H1 (cell line): ENCODE data around the gene TCP11. TPM values are rescaled to one million over a fixed set of nuclear protein-coding genes. Genes with fewer than 3 reads are reported as not detected.

Experiments
- CBX8 ChIP-seq: fragments of 300-800, 300-1000 bp; sonication (generic); IDR thresholded peaks from 2 replicates; pipeline ENCODE4 v1.7.1; 2016; ENCODE audit warnings: low read depth, low read length, borderline replicate concordance
- CEBPB ChIP-seq: IDR thresholded peaks from 2 replicates; pipeline ENCODE4 v1.6.1; 2012; ENCODE audit warnings: low read depth, low read length
- CHD7 ChIP-seq: fragments of 300-600 bp; sonication (generic); IDR thresholded peaks from 2 replicates; pipeline ENCODE4 v1.7.1; 2012; ENCODE audit warnings: low read length, moderate library complexity, mild to moderate bottlenecking, inconsistent platforms; ENCODE audit not compliant: insufficient replicate concordance
- E2F6 ChIP-seq: IDR thresholded peaks from 2 replicates; pipeline ENCODE4 v1.6.1; 2012; ENCODE audit warnings: inconsistent platforms
- EGR1 ChIP-seq: IDR thresholded peaks from 2 replicates; pipeline ENCODE4 v1.6.1; 2011; ENCODE audit warnings: low read depth, low read length, borderline replicate concordance
- GTF2F1 ChIP-seq: IDR thresholded peaks from 2 replicates; pipeline ENCODE4 v1.6.1; 2012; ENCODE audit warnings: low read depth, low read length, improper control_type of control experiment, borderline replicate concordance
- KDM4A ChIP-seq: IDR thresholded peaks from one replicate; pipeline ENCODE4 v1.7.1; 2012; ENCODE audit warnings: low read depth, mild to moderate bottlenecking, moderate library complexity, low read length, inconsistent platforms; ENCODE audit not compliant: severe bottlenecking
- PHF8 ChIP-seq: fragments of 200-600 bp; sonication (generic); conservative IDR thresholded peaks from 2 replicates; pipeline ENCODE4 v1.7.1; 2012; ENCODE audit warnings: low read depth, mild to moderate bottlenecking, inconsistent platforms, low read length, moderate library complexity
- polyA plus RNA-seq, 7 experiments: library from polyadenylated mRNA; depleted of rRNA in 3 of 7; stranded (reverse) in 5 of 7; unstranded in 2 of 7; fragments of >200 nt in 5 of 7; fragments of 200-250 nt in 2 of 7; gene quantifications; 1 replicate in 5 of 7; 2 replicates in 1 of 7; 4 replicates in 1 of 7; pipeline versions ENCODE4 v1.2.1 to v1.2.3, GENCODE V29; 2011 to 2013; ENCODE audit warnings: missing spikeins in 2 of 7, mixed read lengths in 2 of 7
- total RNA-seq: library from RNA; stranded (reverse); fragmentation: NEBNext Ultra II Directional; extraction: Animal tissue kit (Norgen Biotek cat#: 25700); gene quantifications from 2 replicates; pipeline ENCODE4 v1.2.1, GENCODE V29; 2021

TCP11 gene
- total and polyA plus RNA-seq, 2 of the 8 experiments (the other 6 are each of a cell fraction or from before 2014, with no cell fraction given): 0.11 TPM; not detected in 1

GRCh38 chr6:35163836-35164235 lies 22.7 kb upstream of the TCP11 start (continued):
- TF ChIP-seq CHD7: no peak
- no peak for TF ChIP-seq KDM4A
- TF ChIP-seq GTF2F1: no peak
- no peak for TF ChIP-seq E2F6
- TF ChIP-seq CBX8: no peak
- no peak for TF ChIP-seq PHF8
- no peak for TF ChIP-seq CEBPB
- no peak for TF ChIP-seq EGR1
